ENCODE data around the gene FAM90A1. TPM values are rescaled to one million over a fixed set of nuclear protein-coding genes. Genes with fewer than 3 reads are reported as not detected.
"Not testable (repeated sequence)": the region's sequence is repeated elsewhere in the genome, so short reads cannot be mapped to it uniquely, and the experiment has no call there.

Gene FAM90A1, protein sequence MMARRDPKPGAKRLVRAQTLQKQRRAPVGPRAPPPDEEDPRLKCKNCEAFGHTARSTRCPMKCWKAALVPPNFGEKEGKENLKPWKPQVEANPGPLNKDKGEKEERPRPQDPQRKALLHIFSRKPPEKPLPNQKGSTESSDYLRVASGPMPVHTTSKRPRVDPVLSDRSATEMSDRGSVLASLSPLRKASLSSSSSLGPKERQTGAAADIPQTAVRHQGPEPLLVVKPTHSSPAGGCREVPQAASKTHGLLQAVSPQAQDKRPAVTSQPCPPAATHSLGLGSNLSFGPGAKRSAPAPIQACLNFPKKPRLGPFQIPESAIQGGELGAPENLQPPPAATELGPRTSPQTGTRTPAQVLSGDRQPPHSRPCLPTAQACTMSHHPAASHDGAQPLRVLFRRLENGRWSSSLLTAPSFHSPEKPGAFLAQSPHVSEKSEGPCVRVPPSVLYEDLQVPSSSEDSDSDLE
- under 1 TPM; 0.30 to 0.47 TPM for total RNA-seq
- 0.10 TPM for polyA plus RNA-seq (2013, experiment 1 of 2)
- 0.18 TPM for polyA plus RNA-seq (2013, experiment 2 of 2)
- 0 to 0.99 (median 0.13) reads per million in 172 experiments for total RNA-seq

- H3K9me3 ChIP-seq (ENCODE audit: control insufficient read depth in 1 of 2, insufficient read depth in 1 of 2, low read length in 2 of 2); H3K27me3 Mint-ChIP-seq; ATAC-seq (ENCODE audit: poor library complexity); H3K36me3 Mint-ChIP-seq (ENCODE audit: low read depth); CTCF ChIA-PET; H3K27ac Mint-ChIP-seq; H3K4me3 Mint-ChIP-seq; H3K4me1 Mint-ChIP-seq (ENCODE audit: low read depth); H3K27ac ChIP-seq (ENCODE audit: low read depth in 1 of 2, low read length in 2 of 2); H3K27me3 ChIP-seq (ENCODE audit: control insufficient read depth in 1 of 2, insufficient read depth in 2 of 2, low read length in 2 of 2); H3K36me3 ChIP-seq (ENCODE audit: insufficient read depth, low read length); intact Hi-C loops (cut with DNase I, micrococcal nuclease); H3K9me3 Mint-ChIP-seq; POLR2A ChIA-PET: not testable (repeated sequence)
- Histone ChIP-seq H3K4me3 (ENCODE audit: low read length) (peak within 1 kb of the TSS; percentile 20), H3K4me1 (ENCODE audit: insufficient read depth, low read length) (peaks cover 13% of the 10 kb centered on the region)
- DNase-seq, result peak in 4 of 14 experiments; percentile 12 to 18 (median 14)
Observed at GRCh38 chr12:8226992-8227731, at the start of gene FAM90A1. Gene FAM90A1, minus strand, starts transcription at chr12:8227618. Its CDS starts 2,786 bp downstream, at chr12:8224832.

DNA sequence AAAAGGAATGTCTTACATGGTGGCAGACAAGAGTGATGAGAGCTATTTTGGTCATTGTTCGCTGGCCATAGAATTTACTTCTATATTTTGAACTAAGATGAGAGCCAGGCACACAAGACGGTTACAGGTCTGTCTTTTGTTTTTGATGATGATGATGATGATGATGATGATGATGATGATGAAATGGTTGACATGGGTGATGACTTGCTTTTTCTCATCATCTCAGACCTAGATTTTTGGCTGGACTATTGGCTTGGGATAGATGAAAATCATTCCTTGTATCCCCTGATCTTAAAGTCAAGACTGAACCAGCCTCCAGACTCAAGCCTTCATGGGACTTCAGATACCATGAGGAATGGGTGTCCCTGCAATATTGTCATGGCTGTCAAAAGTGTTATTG is 49.0 kb upstream of the FAM90A1 start:
- H3K4me1 Mint-ChIP-seq (ENCODE audit: low read depth); H3K27me3 Mint-ChIP-seq; H3K9me3 ChIP-seq (ENCODE audit: control insufficient read depth in 1 of 2, insufficient read depth in 1 of 2, low read length in 2 of 2); H3K9me3 Mint-ChIP-seq; H3K36me3 Mint-ChIP-seq (ENCODE audit: low read depth); CTCF ChIA-PET; H3K27me3 ChIP-seq (ENCODE audit: control insufficient read depth in 1 of 2, insufficient read depth in 2 of 2, low read length in 2 of 2); intact Hi-C loops (cut with DNase I, micrococcal nuclease); H3K4me3 ChIP-seq (ENCODE audit: low read length); H3K27ac ChIP-seq (ENCODE audit: low read depth in 1 of 2, low read length in 2 of 2); ATAC-seq (ENCODE audit: poor library complexity); H3K4me3 Mint-ChIP-seq; DNase-seq; POLR2A ChIA-PET; H3K4me1 ChIP-seq (ENCODE audit: insufficient read depth, low read length); H3K36me3 ChIP-seq (ENCODE audit: insufficient read depth, low read length); H3K27ac Mint-ChIP-seq: not testable (repeated sequence)

GRCh38 chr12:8266706-8267105 is 39.3 kb upstream of the FAM90A1 start:
- POLR2A ChIA-PET; CTCF ChIA-PET; ATAC-seq (ENCODE audit: poor library complexity); H3K27me3 ChIP-seq (ENCODE audit: control insufficient read depth in 1 of 2, insufficient read depth in 2 of 2, low read length in 2 of 2); H3K4me1 Mint-ChIP-seq (ENCODE audit: low read depth); H3K27ac Mint-ChIP-seq; H3K27me3 Mint-ChIP-seq; H3K4me1 ChIP-seq (ENCODE audit: insufficient read depth, low read length); H3K9me3 ChIP-seq (ENCODE audit: control insufficient read depth in 1 of 2, insufficient read depth in 1 of 2, low read length in 2 of 2); H3K36me3 ChIP-seq (ENCODE audit: insufficient read depth, low read length); H3K27ac ChIP-seq (ENCODE audit: low read depth in 1 of 2, low read length in 2 of 2); H3K4me3 ChIP-seq (ENCODE audit: low read length); intact Hi-C loops (cut with DNase I, micrococcal nuclease); H3K4me3 Mint-ChIP-seq; H3K9me3 Mint-ChIP-seq; H3K36me3 Mint-ChIP-seq (ENCODE audit: low read depth): not testable (repeated sequence)
- DNase-seq, result peak in 2 of 14 experiments; percentile 22 to 26

GRCh38 chr12:8264236-8264635 is 36.8 kb upstream of the FAM90A1 start:
- POLR2A ChIA-PET; H3K27ac Mint-ChIP-seq; H3K36me3 ChIP-seq (ENCODE audit: insufficient read depth, low read length): not testable (repeated sequence)

DNA sequence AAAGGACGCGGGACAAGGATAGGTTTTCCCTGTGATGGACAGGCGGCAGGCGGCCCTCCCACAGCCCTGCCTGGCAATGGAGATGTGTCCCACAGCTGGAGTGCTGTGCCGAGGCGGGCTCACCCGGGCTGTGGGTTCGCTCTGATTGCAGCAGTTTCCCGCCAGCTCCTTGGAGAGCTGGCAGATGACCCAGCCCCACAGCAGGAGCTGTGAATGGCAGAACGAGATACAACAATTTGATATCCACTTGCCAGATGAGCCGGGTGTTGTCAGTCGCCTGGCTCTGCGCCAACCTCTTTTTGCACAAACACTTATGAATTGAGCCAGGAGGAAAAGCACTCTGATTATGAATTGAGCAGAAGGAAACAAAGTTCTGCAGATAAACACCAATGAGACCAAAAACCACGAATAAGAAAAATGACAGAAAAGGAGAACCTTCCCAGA is 33.7 kb upstream of the FAM90A1 start:
- H3K9me3 Mint-ChIP-seq; CTCF ChIA-PET; H3K27me3 ChIP-seq (ENCODE audit: control insufficient read depth in 1 of 2, insufficient read depth in 2 of 2, low read length in 2 of 2); H3K9me3 ChIP-seq (ENCODE audit: control insufficient read depth in 1 of 2, insufficient read depth in 1 of 2, low read length in 2 of 2); H3K36me3 Mint-ChIP-seq (ENCODE audit: low read depth); H3K4me1 Mint-ChIP-seq (ENCODE audit: low read depth); DNase-seq; H3K27me3 Mint-ChIP-seq; H3K4me3 ChIP-seq (ENCODE audit: low read length); H3K4me3 Mint-ChIP-seq; intact Hi-C loops (cut with DNase I, micrococcal nuclease); ATAC-seq (ENCODE audit: poor library complexity); H3K36me3 ChIP-seq (ENCODE audit: insufficient read depth, low read length); H3K4me1 ChIP-seq (ENCODE audit: insufficient read depth, low read length); H3K27ac Mint-ChIP-seq; H3K27ac ChIP-seq (ENCODE audit: low read depth in 1 of 2, low read length in 2 of 2); POLR2A ChIA-PET: not testable (repeated sequence)

More at GRCh38 chr12:8264236-8264635, 36.8 kb upstream of the FAM90A1 start:
- H3K9me3 Mint-ChIP-seq; H3K36me3 Mint-ChIP-seq (ENCODE audit: low read depth); H3K27me3 ChIP-seq (ENCODE audit: control insufficient read depth in 1 of 2, insufficient read depth in 2 of 2, low read length in 2 of 2); H3K4me3 Mint-ChIP-seq; H3K27me3 Mint-ChIP-seq; intact Hi-C loops (cut with DNase I, micrococcal nuclease); H3K27ac ChIP-seq (ENCODE audit: low read depth in 1 of 2, low read length in 2 of 2); DNase-seq; H3K9me3 ChIP-seq (ENCODE audit: control insufficient read depth in 1 of 2, insufficient read depth in 1 of 2, low read length in 2 of 2); H3K4me1 Mint-ChIP-seq (ENCODE audit: low read depth); ATAC-seq (ENCODE audit: poor library complexity); CTCF ChIA-PET; H3K4me3 ChIP-seq (ENCODE audit: low read length); H3K4me1 ChIP-seq (ENCODE audit: insufficient read depth, low read length): not testable (repeated sequence)

DNA sequence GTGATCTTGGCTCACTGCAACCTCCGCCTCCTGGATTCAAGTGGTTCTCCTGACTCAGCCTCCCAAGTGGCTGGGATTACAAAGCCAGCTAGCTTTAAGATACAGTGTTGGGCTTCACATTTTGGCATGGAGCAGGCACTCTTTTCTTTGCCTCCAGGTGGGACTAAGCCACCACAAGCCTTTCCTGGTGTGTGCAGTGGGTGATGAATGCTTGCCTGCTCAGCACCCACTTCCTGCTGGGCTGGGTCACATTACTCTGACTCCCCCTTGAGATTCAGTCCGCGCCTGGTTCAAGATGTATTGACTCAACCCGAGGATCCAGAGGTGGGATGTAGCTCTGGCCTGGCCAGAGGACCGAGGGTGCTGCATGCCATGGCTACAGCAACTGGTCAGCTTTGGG is 28.9 kb upstream of the FAM90A1 start:
- H3K4me3 Mint-ChIP-seq; H3K27me3 ChIP-seq (ENCODE audit: control insufficient read depth in 1 of 2, insufficient read depth in 2 of 2, low read length in 2 of 2); H3K36me3 ChIP-seq (ENCODE audit: insufficient read depth, low read length); H3K27ac Mint-ChIP-seq; H3K4me3 ChIP-seq (ENCODE audit: low read length); intact Hi-C loops (cut with DNase I, micrococcal nuclease); H3K27ac ChIP-seq (ENCODE audit: low read depth in 1 of 2, low read length in 2 of 2); H3K27me3 Mint-ChIP-seq; H3K9me3 ChIP-seq (ENCODE audit: control insufficient read depth in 1 of 2, insufficient read depth in 1 of 2, low read length in 2 of 2); CTCF ChIA-PET; H3K9me3 Mint-ChIP-seq; H3K4me1 Mint-ChIP-seq (ENCODE audit: low read depth); H3K4me1 ChIP-seq (ENCODE audit: insufficient read depth, low read length); ATAC-seq (ENCODE audit: poor library complexity); DNase-seq; H3K36me3 Mint-ChIP-seq (ENCODE audit: low read depth); POLR2A ChIA-PET: not testable (repeated sequence)

GRCh38 chr12:8254705-8255104 is 27.3 kb upstream of the FAM90A1 start:
- H3K9me3 ChIP-seq (ENCODE audit: control insufficient read depth in 1 of 2, insufficient read depth in 1 of 2, low read length in 2 of 2); POLR2A ChIA-PET; H3K36me3 Mint-ChIP-seq (ENCODE audit: low read depth); H3K27me3 Mint-ChIP-seq; DNase-seq; H3K36me3 ChIP-seq (ENCODE audit: insufficient read depth, low read length); H3K27ac ChIP-seq (ENCODE audit: low read depth in 1 of 2, low read length in 2 of 2); intact Hi-C loops (cut with DNase I, micrococcal nuclease); H3K27me3 ChIP-seq (ENCODE audit: control insufficient read depth in 1 of 2, insufficient read depth in 2 of 2, low read length in 2 of 2); H3K9me3 Mint-ChIP-seq; CTCF ChIA-PET; H3K4me3 ChIP-seq (ENCODE audit: low read length); H3K4me1 Mint-ChIP-seq (ENCODE audit: low read depth); H3K27ac Mint-ChIP-seq; H3K4me1 ChIP-seq (ENCODE audit: insufficient read depth, low read length); ATAC-seq (ENCODE audit: poor library complexity); H3K4me3 Mint-ChIP-seq: not testable (repeated sequence)
